Pancreas (tissue), 10 donors: Measurements from ENCODE around the gene RAB3GAP2. TPM values are rescaled to one million over a fixed set of nuclear protein-coding genes. Genes with fewer than 3 reads are reported as not detected.
"Not testable (repeated sequence)": the region's sequence is repeated elsewhere in the genome, so short reads cannot be mapped to it uniquely, and the experiment has no call there.

ENCODE experiments used
- ATAC-seq, 4 donors: fragments of 200-7000 bp; cut with Tn5 transposase; one replicate each; pipeline versions ENCODE4 v1.8.0 to v1.9.1; 2020; ENCODE audit warnings: mild to moderate bottlenecking in 4 of 4, moderate library complexity in 4 of 4
- DNase-seq, 6 donors: peaks; one replicate each; pipeline ENCODE4 v3.0.0-alpha.2; 2020
- FAIRE-seq: peaks from 2 replicates; lab custom pipeline; 2012; peaks lifted over from hg19 to GRCh38; lab: Jason Lieb, UNC
- H3K27ac ChIP-seq, 4 donors: fragments of 200-600 bp; sonication (generic); 1 replicate in 3 of 4; 2 replicates in 1 of 4; pipeline versions ENCODE4 v1.5.0 to v1.8.0; 2020
- H3K27me3 ChIP-seq, 4 donors: fragments of 200-600 bp; one replicate each; pipeline ENCODE4 v1.8.0; 2021
- H3K36me3 ChIP-seq, 3 donors: fragments of 200-600 bp; sonication (generic) in 1 of 3; one replicate each; pipeline versions ENCODE4 v1.5.0 to v1.8.0; 2020 to 2021
- H3K4me1 ChIP-seq, 3 donors: fragments of 200-600 bp; one replicate each; pipeline ENCODE4 v1.8.0; 2021
- H3K4me3 ChIP-seq, 4 donors: fragments of 200-600 bp; sonication (generic) in 2 of 4; one replicate each; pipeline versions ENCODE4 v1.5.0 to v1.8.0; 2020 to 2021
- H3K9me3 ChIP-seq, 4 donors: fragments of 200-600 bp; one replicate each; pipeline ENCODE4 v1.8.0; 2021
- WGBS, 2 donors: extraction: QIAGEN DNeasy Blood & Tissue Kit; methylation state at CpG; one replicate each; pipeline ENCODE4 v1.1.7; 2013; 5-methylcytosine and 5-hydroxymethylcytosine counted together
- intact Hi-C, 3 donors: fragments of 100-400 bp; cut with DNase I; formaldehyde crosslinking; loops; one replicate each; pipeline versions ENCODE4 v1.11.1 to v1.14.2; 2022
- polyA plus RNA-seq, 2 donors: library from polyadenylated mRNA; stranded (reverse); fragments of 200-250 nt; gene quantifications; one replicate each; pipeline ENCODE4 v1.2.3, GENCODE V29; 2013
- total RNA-seq, 6 donors: library from RNA; stranded (reverse); fragmentation: NEBNext Ultra II Directional in 4 of 6; extraction: Animal tissue kit (Norgen Biotek cat#: 25700) in 4 of 6; gene quantifications; one replicate each; pipeline versions ENCODE4 v1.2.1 to v1.2.4, GENCODE V29; 2021 to 2023
- TF ChIP-seq, protein P1 (sequence below), 4 donors: fragments of 200-600 bp; sonication (generic) in 3 of 4; IDR thresholded peaks; one replicate each; pipeline versions ENCODE4 v1.5.0 to v1.8.0; 2021; ENCODE audit warnings: antibody characterized with exemption in 4 of 4
- donor health status: healthy with polysubstance abuse.
- donor health status: DM: no; HTN: no; CAD: no; lungs with moderate emphysema.
- donor health status: DM: no; HTN: no; CAD: no.
- donor health status: control.
- donor health status: control.
- donor health status: Bipolar disorder and iron deficiency.
- donor health status: DM: yes; HTN: yes; CAD: no.
- donor health status: DM: no; HTN: no; CAD: no.
- donor health status: DM: no; HTN: no; CAD: no.
- donor health status: DM: yes; HTN: yes; CAD: no.

The RAB3GAP2 gene
- total and polyA plus RNA-seq, 8 donors, result 4.8 to 26.2 (median 15.1) TPM

DNA sequence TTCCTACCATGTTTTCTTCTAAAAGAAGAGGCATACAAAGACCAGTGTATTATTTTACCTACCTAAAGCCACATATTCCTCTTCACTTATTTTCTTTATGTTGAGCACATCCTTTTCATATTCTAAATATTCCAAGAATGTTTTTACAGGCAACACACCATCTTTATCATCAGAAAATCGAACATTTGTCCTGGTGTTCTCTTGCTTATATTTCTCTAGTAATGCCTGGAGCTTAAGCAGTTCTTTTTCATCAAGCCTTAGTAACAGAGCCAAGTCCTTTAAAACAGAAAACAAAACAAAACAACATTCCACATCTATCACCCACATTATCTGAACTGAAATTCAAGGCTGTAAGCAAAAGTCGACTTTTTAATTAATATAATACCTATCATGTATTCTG is 89.6 kb downstream of the RAB3GAP2 start:
- H3K4me3 ChIP-seq, result no peak overlapping the region
- ATAC-seq (no peak), DNase-seq (no peak), FAIRE-seq (no peak)
- no peaks in the 10 kb centered on the region for H3K27me3 ChIP-seq
- no peaks in the 10 kb centered on the region for H3K9me3 ChIP-seq
- TF ChIP-seq, protein P1, sequence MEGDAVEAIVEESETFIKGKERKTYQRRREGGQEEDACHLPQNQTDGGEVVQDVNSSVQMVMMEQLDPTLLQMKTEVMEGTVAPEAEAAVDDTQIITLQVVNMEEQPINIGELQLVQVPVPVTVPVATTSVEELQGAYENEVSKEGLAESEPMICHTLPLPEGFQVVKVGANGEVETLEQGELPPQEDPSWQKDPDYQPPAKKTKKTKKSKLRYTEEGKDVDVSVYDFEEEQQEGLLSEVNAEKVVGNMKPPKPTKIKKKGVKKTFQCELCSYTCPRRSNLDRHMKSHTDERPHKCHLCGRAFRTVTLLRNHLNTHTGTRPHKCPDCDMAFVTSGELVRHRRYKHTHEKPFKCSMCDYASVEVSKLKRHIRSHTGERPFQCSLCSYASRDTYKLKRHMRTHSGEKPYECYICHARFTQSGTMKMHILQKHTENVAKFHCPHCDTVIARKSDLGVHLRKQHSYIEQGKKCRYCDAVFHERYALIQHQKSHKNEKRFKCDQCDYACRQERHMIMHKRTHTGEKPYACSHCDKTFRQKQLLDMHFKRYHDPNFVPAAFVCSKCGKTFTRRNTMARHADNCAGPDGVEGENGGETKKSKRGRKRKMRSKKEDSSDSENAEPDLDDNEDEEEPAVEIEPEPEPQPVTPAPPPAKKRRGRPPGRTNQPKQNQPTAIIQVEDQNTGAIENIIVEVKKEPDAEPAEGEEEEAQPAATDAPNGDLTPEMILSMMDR (IDR thresholded peaks at IDR 0.05), result no peak
- intact Hi-C loops, result no loop called here
- H3K4me1 ChIP-seq, result no peaks in the 10 kb centered on the region
- H3K36me3 ChIP-seq, result peaks cover 0 to 6% (median 0%) of the 10 kb centered on the region in 3 donors
- WGBS, 2 donors, result 70 to 77% methylated on average over 2 of the region's 2 CpGs
- H3K27ac ChIP-seq, result no peak overlapping the region

DNA sequence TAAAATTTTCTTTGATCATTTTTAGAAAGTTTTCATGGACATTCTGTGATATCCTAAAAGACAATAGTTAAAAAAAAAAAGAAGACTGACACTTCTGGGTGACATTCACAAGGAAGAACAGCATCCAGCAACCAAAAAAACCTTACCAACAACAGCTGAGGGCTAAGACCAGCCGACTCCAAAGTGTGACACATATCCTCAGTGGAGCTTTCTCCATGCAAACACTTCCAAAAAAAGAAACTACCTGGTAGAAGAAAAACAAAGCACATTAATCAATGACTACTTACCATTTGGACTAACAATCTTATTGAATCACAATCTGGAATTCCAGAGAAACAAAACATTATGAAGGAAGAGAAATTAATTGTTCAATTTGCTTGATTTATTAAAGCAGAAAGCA is 90.1 kb downstream of the RAB3GAP2 start:
- FAIRE-seq (no peak), ATAC-seq (no peak), DNase-seq (no peak)
- Histone ChIP-seq H3K4me1 (no peaks in the 10 kb centered on the region), H3K36me3 (peaks cover 0 to 6% (median 0%) of the 10 kb centered on the region in 3 donors), H3K27me3 (no peaks in the 10 kb centered on the region), H3K4me3 (no peak overlapping the region), H3K9me3 (no peaks in the 10 kb centered on the region), H3K27ac (no peak overlapping the region)
- 69 to 78% methylated on average over 1 of the region's 1 CpG for WGBS, 2 donors
- intact Hi-C loops, result no loop called here
- TF ChIP-seq, protein P1 (IDR thresholded peaks at IDR 0.05), result no peak

DNA sequence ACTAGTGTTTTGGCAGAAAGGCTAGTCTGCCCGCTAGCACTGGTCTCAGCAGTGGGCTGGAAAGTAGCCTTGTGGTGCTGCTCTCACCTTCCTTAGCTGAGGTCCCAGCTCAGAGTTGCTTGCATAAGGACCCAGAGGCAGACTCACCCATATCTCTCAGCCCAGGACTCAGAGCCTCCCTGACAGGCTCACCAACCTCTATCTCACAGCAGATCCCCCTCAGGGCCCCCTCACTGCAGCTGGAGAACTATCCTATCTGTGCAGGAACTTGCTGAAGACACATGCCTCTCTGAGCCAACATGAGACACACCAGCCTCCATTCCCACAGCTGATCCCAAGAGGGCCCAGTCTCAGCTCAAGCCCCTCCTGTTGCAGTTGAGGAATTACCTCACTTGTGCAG is 95.7 kb downstream of the RAB3GAP2 start:
- FAIRE-seq, result no peak
- H3K4me1 ChIP-seq, result no peaks in the 10 kb centered on the region
- no peak for DNase-seq
- 98 to 100% methylated on average over 1 of the region's 1 CpG for WGBS, 2 donors
- no peak overlapping the region for H3K27ac ChIP-seq
- no peaks in the 10 kb centered on the region for H3K27me3 ChIP-seq
- H3K4me3 ChIP-seq, result no peak overlapping the region
- H3K9me3 ChIP-seq, result no peaks in the 10 kb centered on the region
- TF ChIP-seq, protein P1 (IDR thresholded peaks at IDR 0.05), result no peak
- peaks cover 0 to 4% (median 0%) of the 10 kb centered on the region in 3 donors for H3K36me3 ChIP-seq
- no peak for ATAC-seq
- intact Hi-C loops, result no loop called here

- Histone ChIP-seq H3K4me3 (no peak overlapping the region), H3K36me3 (peaks cover 0 to 41% (median 0%) of the 10 kb centered on the region in 3 donors), H3K27ac (no peak overlapping the region), H3K9me3 (no peaks in the 10 kb centered on the region), H3K27me3 (no peaks in the 10 kb centered on the region), H3K4me1 (no peaks in the 10 kb centered on the region)
- DNase-seq (no peak), ATAC-seq (no peak), FAIRE-seq (no peak)
- intact Hi-C loops, result no loop called here
- WGBS, 2 donors, result 95 to 100% methylated on average over 1 of the region's 1 CpG
- TF ChIP-seq, protein P1 (IDR thresholded peaks at IDR 0.05), result no peak
These were observed 101.3 kb downstream of the RAB3GAP2 start for GRCh38 chr1:220170836-220171526.

GRCh38 chr1:220169887-220170286 is 102.4 kb downstream of the RAB3GAP2 start:
- H3K27me3 ChIP-seq, ATAC-seq, intact Hi-C loops, H3K4me3 ChIP-seq, DNase-seq, H3K4me1 ChIP-seq, H3K27ac ChIP-seq, FAIRE-seq, H3K9me3 ChIP-seq: not testable (repeated sequence)
- H3K36me3 ChIP-seq, result peaks cover 0 to 45% (median under 1%) of the 10 kb centered on the region in 3 donors
- 94 to 99% methylated on average over 4 of the region's 4 CpGs for WGBS, 2 donors
